ENCODE results near the gene TBX18. TPM values are rescaled to one million over a fixed set of nuclear protein-coding genes. Genes with fewer than 3 reads are reported as not detected.

Gene TBX18
- total RNA-seq, 1 experiment from 2014 or later: 0.42 TPM

DNA sequence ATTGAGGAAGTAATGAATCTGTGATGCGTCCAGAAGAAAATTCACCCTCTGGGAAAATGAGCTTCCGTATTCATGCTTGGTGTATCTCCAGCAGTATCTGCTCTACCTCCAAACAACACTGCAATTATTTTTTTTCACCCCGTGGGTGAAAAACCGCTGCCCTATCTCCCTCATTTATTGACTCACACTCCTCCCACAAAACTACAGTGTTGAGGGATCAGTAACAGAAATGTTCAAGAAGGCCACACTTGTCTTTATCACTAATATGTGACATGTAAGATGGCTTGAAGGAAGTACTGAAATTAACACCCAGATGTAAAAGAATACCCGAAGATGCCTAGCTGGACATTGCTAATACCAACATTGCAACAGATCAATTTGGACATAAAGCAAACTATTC, 4.9 kb upstream of the TBX18 start:
- Mint-ChIP-seq H3K9me3 (ENCODE audit: unreplicated experiment) (no peaks in the 10 kb centered on the region), H3K4me1 (ENCODE audit: insufficient read depth, unreplicated experiment) (peaks cover 5% of the 10 kb centered on the region), H3K27me3 (ENCODE audit: insufficient read depth, unreplicated experiment) (no peaks in the 10 kb centered on the region), H3K27ac (ENCODE audit: low read depth, unreplicated experiment) (no peak overlapping the region), H3K4me3 (ENCODE audit: unreplicated experiment) (peak overlapping the region; percentile 48), H3K36me3 (ENCODE audit: insufficient read depth, unreplicated experiment) (no peaks in the 10 kb centered on the region)
- intact Hi-C loops (cut with micrococcal nuclease): no loop called here
- TF ChIP-seq, protein P1, sequence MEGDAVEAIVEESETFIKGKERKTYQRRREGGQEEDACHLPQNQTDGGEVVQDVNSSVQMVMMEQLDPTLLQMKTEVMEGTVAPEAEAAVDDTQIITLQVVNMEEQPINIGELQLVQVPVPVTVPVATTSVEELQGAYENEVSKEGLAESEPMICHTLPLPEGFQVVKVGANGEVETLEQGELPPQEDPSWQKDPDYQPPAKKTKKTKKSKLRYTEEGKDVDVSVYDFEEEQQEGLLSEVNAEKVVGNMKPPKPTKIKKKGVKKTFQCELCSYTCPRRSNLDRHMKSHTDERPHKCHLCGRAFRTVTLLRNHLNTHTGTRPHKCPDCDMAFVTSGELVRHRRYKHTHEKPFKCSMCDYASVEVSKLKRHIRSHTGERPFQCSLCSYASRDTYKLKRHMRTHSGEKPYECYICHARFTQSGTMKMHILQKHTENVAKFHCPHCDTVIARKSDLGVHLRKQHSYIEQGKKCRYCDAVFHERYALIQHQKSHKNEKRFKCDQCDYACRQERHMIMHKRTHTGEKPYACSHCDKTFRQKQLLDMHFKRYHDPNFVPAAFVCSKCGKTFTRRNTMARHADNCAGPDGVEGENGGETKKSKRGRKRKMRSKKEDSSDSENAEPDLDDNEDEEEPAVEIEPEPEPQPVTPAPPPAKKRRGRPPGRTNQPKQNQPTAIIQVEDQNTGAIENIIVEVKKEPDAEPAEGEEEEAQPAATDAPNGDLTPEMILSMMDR (IDR thresholded peaks at IDR 0.05; ENCODE audit: unreplicated experiment): no peak
- ChIA-PET POLR2A (interaction anchor here (1.0 kb wide), 1 partner anchor 19 kb away, joined by 5 read pairs; no protein-coding TSS in a partner anchor), CTCF (interaction anchor here (0.7 to 1.1 kb wide), 3 partner anchors 9 to 419 kb away, joined by 3 read pairs; no protein-coding TSS in a partner anchor)
- no peak for DNase-seq (ENCODE audit: unreplicated experiment)
- no TSS peak for BruUV-seq (replicated peaks)

DNA sequence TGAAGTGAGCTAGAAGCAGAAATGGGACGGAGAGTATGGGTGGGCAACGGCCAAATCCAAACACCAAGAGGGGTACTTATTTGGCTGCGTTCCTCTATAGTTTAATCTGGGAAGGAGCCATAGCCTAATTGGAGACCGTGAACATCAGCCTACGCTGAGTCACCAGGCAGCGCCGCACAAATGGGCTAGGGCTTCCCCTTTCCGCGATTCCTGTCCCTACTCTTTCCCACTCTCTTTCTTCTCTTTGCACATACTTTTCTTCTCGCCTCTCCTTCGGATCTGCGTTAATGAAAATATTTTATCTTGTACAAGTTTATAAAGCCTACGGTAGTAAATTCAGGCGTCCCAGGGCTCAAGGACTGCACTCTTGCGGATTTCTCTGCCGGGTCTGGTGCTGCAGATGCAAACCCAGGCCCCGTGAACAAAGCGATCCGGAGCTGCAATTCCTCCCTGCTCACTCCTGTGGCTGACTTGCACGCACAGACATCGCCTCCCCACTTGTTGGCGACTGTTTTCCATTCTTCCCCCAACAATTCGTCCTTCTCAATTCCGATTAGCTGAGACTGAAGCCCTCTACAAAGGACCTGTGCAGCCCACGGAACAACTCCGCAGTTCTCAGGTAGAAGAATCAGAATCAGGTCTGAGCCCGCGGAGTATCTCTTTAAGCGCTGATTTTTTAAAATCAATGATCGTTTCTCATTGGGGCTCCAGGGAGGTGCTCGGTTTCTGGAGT, 4.2 kb upstream of the TBX18 start:
- no TSS peak for BruUV-seq (replicated peaks)
- TF ChIP-seq, protein P1 (IDR thresholded peaks at IDR 0.05; ENCODE audit: unreplicated experiment): no peak
- no peak for DNase-seq (ENCODE audit: unreplicated experiment)
- Mint-ChIP-seq H3K36me3 (ENCODE audit: insufficient read depth, unreplicated experiment) (no peaks in the 10 kb centered on the region), H3K27me3 (ENCODE audit: insufficient read depth, unreplicated experiment) (no peaks in the 10 kb centered on the region), H3K27ac (ENCODE audit: low read depth, unreplicated experiment) (no peak overlapping the region), H3K4me3 (ENCODE audit: unreplicated experiment) (peak overlapping the region; percentile 48), H3K4me1 (ENCODE audit: insufficient read depth, unreplicated experiment) (peaks cover 5% of the 10 kb centered on the region), H3K9me3 (ENCODE audit: unreplicated experiment) (no peaks in the 10 kb centered on the region)
- ChIA-PET POLR2A (no interaction called here), CTCF (interaction anchor here (0.7 to 1.1 kb wide), 2 partner anchors 11 to 82 kb away, joined by 3 to 4 read pairs; no protein-coding TSS in a partner anchor)
- intact Hi-C loops (cut with micrococcal nuclease): no loop called here

DNA sequence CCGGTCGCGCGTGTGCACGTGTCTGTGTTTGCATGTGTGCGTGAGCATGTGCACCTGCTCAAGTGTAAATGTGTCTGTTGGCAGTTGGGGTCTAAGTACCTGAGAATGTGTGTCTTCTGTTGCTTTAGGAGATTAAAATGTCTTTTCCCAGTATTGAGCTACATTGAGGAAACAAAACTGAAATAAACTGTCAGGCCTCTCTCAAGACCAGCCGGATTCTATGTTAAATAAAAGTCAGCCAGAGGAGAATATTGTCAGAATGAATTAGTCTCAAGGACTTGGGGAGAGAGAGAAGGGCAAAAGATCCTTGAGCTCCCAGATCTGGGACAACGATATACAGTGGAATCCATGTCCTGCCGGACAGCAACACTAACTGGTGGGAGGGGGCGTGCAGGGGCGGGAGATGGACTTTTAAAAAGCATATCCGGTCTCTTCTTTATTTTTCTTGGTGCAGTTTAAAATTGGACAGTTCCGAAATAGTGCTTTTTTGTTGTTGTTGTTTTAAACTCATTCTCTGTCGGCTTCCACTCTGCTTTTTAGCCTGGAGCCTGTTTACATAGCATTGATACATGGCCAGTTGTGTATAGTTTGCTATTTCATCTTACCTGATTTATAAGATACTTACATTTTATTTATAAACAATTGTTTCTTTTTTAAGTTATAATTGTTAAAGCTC, 3.3 kb upstream of the TBX18 start:
- BruUV-seq (replicated peaks): no TSS peak
- TF ChIP-seq, protein P1 (IDR thresholded peaks at IDR 0.05; ENCODE audit: unreplicated experiment): no peak
- H3K27me3 Mint-ChIP-seq (ENCODE audit: insufficient read depth, unreplicated experiment): no peaks in the 10 kb centered on the region
- ChIA-PET POLR2A (interaction anchor here (0.6 kb wide), 1 partner anchor 48 kb away, joined by 3 read pairs; no protein-coding TSS in a partner anchor), CTCF (interaction anchor here (0.6 to 1.1 kb wide), 3 partner anchors 10 to 415 kb away, joined by 3 to 4 read pairs (median 4); no protein-coding TSS in a partner anchor)
- H3K4me1 Mint-ChIP-seq (ENCODE audit: insufficient read depth, unreplicated experiment): peaks cover 5% of the 10 kb centered on the region
- H3K36me3 Mint-ChIP-seq (ENCODE audit: insufficient read depth, unreplicated experiment): no peaks in the 10 kb centered on the region
- H3K9me3 Mint-ChIP-seq (ENCODE audit: unreplicated experiment): no peaks in the 10 kb centered on the region
- H3K4me3 Mint-ChIP-seq (ENCODE audit: unreplicated experiment): no peak overlapping the region
- intact Hi-C loops (cut with micrococcal nuclease): no loop called here
- no peak for DNase-seq (ENCODE audit: unreplicated experiment)
- no peak overlapping the region for H3K27ac Mint-ChIP-seq (ENCODE audit: low read depth, unreplicated experiment)

DNA sequence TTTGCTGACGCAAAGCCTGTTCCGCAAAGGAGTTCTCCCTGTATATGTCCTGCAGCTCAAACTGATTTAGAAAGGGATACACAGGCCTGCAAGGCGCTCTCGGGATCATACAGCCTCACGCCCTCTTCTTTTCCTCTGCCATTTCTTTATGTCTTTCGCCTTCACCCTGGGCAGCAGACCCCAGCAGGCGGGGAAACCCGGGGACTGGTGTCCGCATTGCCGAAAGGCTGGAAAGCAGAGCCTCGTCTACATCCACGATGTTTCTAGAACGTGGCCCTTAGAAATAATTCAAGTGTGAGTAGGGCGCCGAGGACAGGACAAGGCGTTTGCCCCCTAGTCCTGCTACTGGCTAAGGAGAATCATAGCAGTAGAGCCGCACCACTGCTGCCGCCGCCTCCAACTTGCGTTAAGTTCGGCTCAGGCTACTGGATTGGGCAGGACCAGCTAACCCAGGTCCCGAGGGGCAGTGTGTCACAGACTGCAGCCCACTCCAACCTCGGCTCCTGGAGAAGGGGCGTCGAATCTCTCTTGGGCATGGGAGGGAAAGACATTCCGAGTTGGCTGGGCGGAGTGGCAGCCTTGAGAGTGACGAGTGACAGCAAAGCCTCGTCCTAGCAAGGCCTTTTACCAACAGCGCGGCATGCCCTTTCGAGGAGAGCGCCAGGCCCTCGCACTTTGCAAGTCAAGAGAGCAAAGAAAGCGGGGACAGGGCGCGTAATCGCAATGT, 2.6 kb upstream of the TBX18 start:
- POLR2A ChIA-PET: no interaction called here
- TF ChIP-seq, protein P1 (IDR thresholded peaks at IDR 0.05; ENCODE audit: unreplicated experiment): no peak
- Mint-ChIP-seq H3K36me3 (ENCODE audit: insufficient read depth, unreplicated experiment) (no peaks in the 10 kb centered on the region), H3K4me1 (ENCODE audit: insufficient read depth, unreplicated experiment) (peaks cover 5% of the 10 kb centered on the region), H3K9me3 (ENCODE audit: unreplicated experiment) (no peaks in the 10 kb centered on the region), H3K27ac (ENCODE audit: low read depth, unreplicated experiment) (no peak overlapping the region), H3K27me3 (ENCODE audit: insufficient read depth, unreplicated experiment) (no peaks in the 10 kb centered on the region), H3K4me3 (ENCODE audit: unreplicated experiment) (no peak overlapping the region)
- intact Hi-C loops (cut with micrococcal nuclease): no loop called here
- no peak for DNase-seq (ENCODE audit: unreplicated experiment)
- CTCF ChIA-PET: interaction anchor here (0.6 kb wide), 2 partner anchors 23 to 28 kb away, joined by 3 to 5 read pairs; no protein-coding TSS in a partner anchor
- BruUV-seq (replicated peaks): no TSS peak

Measured in MCF 10A (cell line).